Hepatic stellate cell (primary cell): ENCODE data around the gene TMTC1.
A peak's percentile ranks its signal among the peaks of the same experiment; 100 is the strongest.
"Not testable (repeated sequence)": the region's sequence is repeated elsewhere in the genome, so short reads cannot be mapped to it uniquely, and the experiment has no call there.

Experiments used
- DNase-seq: peaks from one replicate; pipeline ENCODE4 v3.0.0; 2011; ENCODE audit warnings: low spot score

Gene TMTC1

GRCh38 chr12:29783773-29784666, at the start of gene TMTC1:
Gene TMTC1, minus strand, starts transcription at chr12:29783942. Its CDS starts 191 bp downstream, at chr12:29783751.
- peak; percentile 50 for DNase-seq

- DNase-seq: no peak
Observed at GRCh38 chr12:29831173-29831572, 47.4 kb upstream of the TMTC1 start.

GRCh38 chr12:29830391-29830790, 46.6 kb upstream of the TMTC1 start:
- no peak for DNase-seq

- DNase-seq: no peak
Observed at GRCh38 chr12:29818916-29819623, 35.3 kb upstream of the TMTC1 start.

GRCh38 chr12:29816874-29817725, 33.4 kb upstream of the TMTC1 start:
- DNase-seq: no peak

- not testable (repeated sequence) for DNase-seq
Observed at GRCh38 chr12:29809616-29810361, 26.0 kb upstream of the TMTC1 start.

GRCh38 chr12:29807129-29807528, 23.4 kb upstream of the TMTC1 start:
- no peak for DNase-seq

GRCh38 chr12:29804019-29804418, 20.3 kb upstream of the TMTC1 start:
- no peak for DNase-seq

GRCh38 chr12:29799591-29799990, 15.8 kb upstream of the TMTC1 start:
- DNase-seq: no peak

- DNase-seq: no peak
Observed at GRCh38 chr12:29797565-29798355, 14.0 kb upstream of the TMTC1 start.

- peak; percentile 62 for DNase-seq
Observed at GRCh38 chr12:29796823-29797263, 13.1 kb upstream of the TMTC1 start.

GRCh38 chr12:29795715-29796114, 12.0 kb upstream of the TMTC1 start:
- no peak for DNase-seq

- no peak for DNase-seq
Observed at GRCh38 chr12:29794862-29795261, 11.1 kb upstream of the TMTC1 start.

- no peak for DNase-seq
Observed at GRCh38 chr12:29792853-29793252, 9.1 kb upstream of the TMTC1 start.

- no peak for DNase-seq
Observed at GRCh38 chr12:29792132-29792531, 8.4 kb upstream of the TMTC1 start.

- peak; percentile 38 for DNase-seq
Observed at GRCh38 chr12:29782871-29783772, 620 bp downstream of the TMTC1 start.

GRCh38 chr12:29782285-29782870, 1.4 kb downstream of the TMTC1 start:
- no peak for DNase-seq

- no peak for DNase-seq
Observed at GRCh38 chr12:29781705-29782266, 2.0 kb downstream of the TMTC1 start.

GRCh38 chr12:29781188-29781587, 2.6 kb downstream of the TMTC1 start:
- DNase-seq: no peak
